Gastrocnemius medialis (tissue), 4 donors: ENCODE results near the gene OSTM1. TPM values are rescaled to one million over a fixed set of nuclear protein-coding genes. Genes with fewer than 3 reads are reported as not detected.
"Not testable (repeated sequence)": the region's sequence is repeated elsewhere in the genome, so short reads cannot be mapped to it uniquely, and the experiment has no call there.

ENCODE experiments used
- ATAC-seq, 2 donors: fragments of 150-250 bp; one replicate each; pipeline ENCODE4 v1.9.1; 2016
- DNase-seq, 2 donors: peaks; one replicate each; pipeline ENCODE4 v3.0.0-alpha.2; 2019
- H3K27ac ChIP-seq, 4 donors: fragments of 200-600 bp; sonication (generic); 1 replicate in 1 of 4; 2 replicates in 3 of 4; pipeline ENCODE4 v1.5.1; 2016 to 2018; ENCODE audit warnings: mild to moderate bottlenecking in 2 of 4, moderate library complexity in 1 of 4
- H3K27me3 ChIP-seq, 3 donors: fragments of 200-600 bp; sonication (generic) in 2 of 3; 1 replicate in 1 of 3; 2 replicates in 2 of 3; pipeline versions ENCODE4 v1.5.1 to v1.6.0; 2016 to 2019; ENCODE audit warnings: mild to moderate bottlenecking in 1 of 3, moderate library complexity in 1 of 3
- H3K36me3 ChIP-seq, 2 donors: fragments of 200-600 bp; sonication (generic) in 1 of 2; one replicate each; pipeline ENCODE4 v1.5.1; 2017 to 2018
- H3K4me1 ChIP-seq, 2 donors: fragments of 200-600 bp; sonication (generic) in 1 of 2; one replicate each; pipeline ENCODE4 v1.5.1; 2016 to 2017; ENCODE audit warnings: mild to moderate bottlenecking in 2 of 2
- H3K4me3 ChIP-seq, 4 donors: fragments of 200-600 bp; sonication (generic) in 3 of 4; 1 replicate in 1 of 4; 2 replicates in 3 of 4; pipeline ENCODE4 v1.5.1; 2016 to 2019; ENCODE audit warnings: mild to moderate bottlenecking in 2 of 4
- H3K9me3 ChIP-seq, 3 donors: fragments of 200-600 bp; sonication (generic) in 2 of 3; 1 replicate in 1 of 3; 2 replicates in 2 of 3; pipeline ENCODE4 v1.5.1; 2016 to 2019
- POLR2A ChIP-seq, 2 donors: fragments of 450-650 bp; IDR thresholded peaks; one replicate each; pipeline ENCODE4 v1.6.1; 2017; ENCODE audit warnings: antibody characterized with exemption in 2 of 2, mild to moderate bottlenecking in 2 of 2, moderate library complexity in 2 of 2
- in situ Hi-C, 4 donors: fragments of 200-750 bp; cut with MboI; loops; one replicate each; pipeline versions ENCODE4 v1.15.0 to v1.8.0; 2017; ENCODE audit warnings: low sequenced_read_pairs in 4 of 4
- intact Hi-C: fragments of 100-400 bp; cut with DNase I; formaldehyde crosslinking; loops from one replicate; pipeline ENCODE4 v1.15.1; 2023; ENCODE audit warnings: low total_unique reads
- total RNA-seq, 4 donors: library from RNA; depleted of rRNA; stranded (reverse); fragments of >200 nt; gene quantifications; one replicate each; pipeline versions ENCODE4 v1.1.0 to v1.2.3, GENCODE V29; 2016
- TF ChIP-seq, protein P1 (sequence below), 5 experiments: fragments of 450-650 bp in 3 of 5; fragments of 200-600 bp in 2 of 5; sonication (generic) in 2 of 5; IDR thresholded peaks in 4 of 5; conservative IDR thresholded peaks in 1 of 5; 1 replicate in 4 of 5; 2 replicates in 1 of 5; pipeline ENCODE4 v1.5.1; 2016 to 2019; ENCODE audit warnings: antibody characterized with exemption in 5 of 5, mild to moderate bottlenecking in 3 of 5, moderate library complexity in 3 of 5

Gene OSTM1
- total RNA-seq, 4 donors from 2014 or later, result 28.3 to 64.3 (median 40.0) TPM

DNA sequence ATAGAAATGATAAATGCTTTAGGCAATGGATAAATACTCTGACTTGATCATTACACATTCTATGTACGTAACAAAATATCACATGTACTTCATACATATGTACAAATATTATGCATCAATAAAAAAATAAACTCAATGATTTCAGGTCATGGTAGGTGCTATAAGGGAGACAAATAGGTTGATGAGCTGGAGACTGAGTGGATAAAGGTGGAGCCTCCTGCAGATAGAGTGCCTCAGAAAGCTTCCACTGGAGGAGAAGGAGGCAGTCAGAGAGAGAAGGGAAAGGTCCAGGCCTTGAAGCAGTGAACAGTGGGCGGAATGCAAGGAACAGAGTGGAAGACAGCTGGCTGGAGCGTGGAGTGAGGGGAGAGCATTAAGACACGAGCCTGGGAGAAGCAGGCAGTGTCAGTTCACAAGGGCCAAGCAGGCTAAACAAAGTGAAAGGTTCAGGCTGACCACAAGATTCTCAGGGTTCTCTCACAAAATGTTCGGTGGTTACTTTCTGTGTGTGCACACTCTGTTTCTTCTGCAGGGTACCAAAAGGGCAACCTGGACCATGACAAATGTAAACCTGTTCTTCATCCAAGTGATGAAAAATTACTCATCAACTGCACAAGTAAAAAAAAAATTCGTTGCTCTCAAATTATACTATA lies 60.6 kb downstream of the OSTM1 start:
- no peak for DNase-seq
- Histone ChIP-seq H3K27me3 (no peaks in the 10 kb centered on the region), H3K4me1 (no peaks in the 10 kb centered on the region), H3K9me3 (no peaks in the 10 kb centered on the region), H3K4me3 (no peak overlapping the region), H3K36me3 (no peaks in the 10 kb centered on the region), H3K27ac (no peak overlapping the region)
- in situ Hi-C loops, result no loop called here
- intact Hi-C loops, result no loop called here
- no peak for ATAC-seq
- no peak for TF ChIP-seq POLR2A (IDR thresholded peaks at IDR 0.05)
- TF ChIP-seq, protein P1, sequence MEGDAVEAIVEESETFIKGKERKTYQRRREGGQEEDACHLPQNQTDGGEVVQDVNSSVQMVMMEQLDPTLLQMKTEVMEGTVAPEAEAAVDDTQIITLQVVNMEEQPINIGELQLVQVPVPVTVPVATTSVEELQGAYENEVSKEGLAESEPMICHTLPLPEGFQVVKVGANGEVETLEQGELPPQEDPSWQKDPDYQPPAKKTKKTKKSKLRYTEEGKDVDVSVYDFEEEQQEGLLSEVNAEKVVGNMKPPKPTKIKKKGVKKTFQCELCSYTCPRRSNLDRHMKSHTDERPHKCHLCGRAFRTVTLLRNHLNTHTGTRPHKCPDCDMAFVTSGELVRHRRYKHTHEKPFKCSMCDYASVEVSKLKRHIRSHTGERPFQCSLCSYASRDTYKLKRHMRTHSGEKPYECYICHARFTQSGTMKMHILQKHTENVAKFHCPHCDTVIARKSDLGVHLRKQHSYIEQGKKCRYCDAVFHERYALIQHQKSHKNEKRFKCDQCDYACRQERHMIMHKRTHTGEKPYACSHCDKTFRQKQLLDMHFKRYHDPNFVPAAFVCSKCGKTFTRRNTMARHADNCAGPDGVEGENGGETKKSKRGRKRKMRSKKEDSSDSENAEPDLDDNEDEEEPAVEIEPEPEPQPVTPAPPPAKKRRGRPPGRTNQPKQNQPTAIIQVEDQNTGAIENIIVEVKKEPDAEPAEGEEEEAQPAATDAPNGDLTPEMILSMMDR (IDR thresholded peaks at IDR 0.05 in 4 of 5, conservative IDR thresholded peaks at IDR 0.05 in 1 of 5), result no peak

DNA sequence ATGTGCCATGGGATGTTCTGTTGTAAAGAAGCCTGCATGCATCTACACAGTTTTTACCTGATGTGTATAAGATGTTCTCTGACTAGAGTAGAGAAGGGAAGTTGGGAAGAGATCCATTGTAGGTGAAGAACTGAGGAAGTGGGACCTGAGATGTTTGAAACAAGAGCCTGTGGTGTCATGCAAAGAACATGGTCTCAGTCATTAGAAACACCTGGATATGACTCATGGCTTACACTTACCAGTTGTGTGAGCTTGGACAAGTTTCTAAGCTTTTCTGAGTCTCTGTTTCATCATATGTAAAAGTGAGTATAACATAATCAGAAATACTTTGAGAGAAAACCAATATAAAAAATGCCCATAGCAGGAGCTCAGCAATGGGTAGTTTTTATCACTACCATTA lies 64.6 kb downstream of the OSTM1 start:
- TF ChIP-seq, protein P1 (IDR thresholded peaks at IDR 0.05 in 4 of 5, conservative IDR thresholded peaks at IDR 0.05 in 1 of 5), result no peak
- no peak for TF ChIP-seq POLR2A (IDR thresholded peaks at IDR 0.05)
- Histone ChIP-seq H3K9me3 (no peaks in the 10 kb centered on the region), H3K36me3 (no peaks in the 10 kb centered on the region), H3K27ac (no peak overlapping the region), H3K4me3 (no peak overlapping the region), H3K27me3 (no peaks in the 10 kb centered on the region), H3K4me1 (no peaks in the 10 kb centered on the region)
- intact Hi-C loops (no loop called here), in situ Hi-C loops (no loop called here)
- ATAC-seq, result no peak
- DNase-seq, result no peak

DNA sequence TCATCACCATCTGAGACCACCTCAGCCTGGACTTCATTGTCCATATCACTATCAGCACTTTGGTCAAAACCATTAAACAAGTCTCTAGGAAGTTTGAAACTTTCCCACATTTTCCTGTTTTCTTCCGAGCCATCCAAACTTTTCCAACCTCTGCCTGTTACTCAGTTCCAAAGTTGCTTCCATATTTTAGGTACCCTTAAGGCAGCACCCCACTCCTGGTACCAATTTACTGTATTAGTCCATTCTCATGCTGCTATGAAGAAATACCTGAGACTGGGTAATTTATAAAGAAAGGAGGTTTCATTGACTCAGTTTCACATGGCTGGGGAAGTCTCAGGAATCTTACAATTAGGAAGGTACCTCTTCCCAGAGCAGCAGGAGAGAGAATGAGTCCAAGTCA lies 65.3 kb downstream of the OSTM1 start:
- intact Hi-C loops, H3K27me3 ChIP-seq, in situ Hi-C loops, H3K27ac ChIP-seq, H3K4me3 ChIP-seq, ATAC-seq, DNase-seq, H3K36me3 ChIP-seq, H3K4me1 ChIP-seq, H3K9me3 ChIP-seq: not testable (repeated sequence)

DNA sequence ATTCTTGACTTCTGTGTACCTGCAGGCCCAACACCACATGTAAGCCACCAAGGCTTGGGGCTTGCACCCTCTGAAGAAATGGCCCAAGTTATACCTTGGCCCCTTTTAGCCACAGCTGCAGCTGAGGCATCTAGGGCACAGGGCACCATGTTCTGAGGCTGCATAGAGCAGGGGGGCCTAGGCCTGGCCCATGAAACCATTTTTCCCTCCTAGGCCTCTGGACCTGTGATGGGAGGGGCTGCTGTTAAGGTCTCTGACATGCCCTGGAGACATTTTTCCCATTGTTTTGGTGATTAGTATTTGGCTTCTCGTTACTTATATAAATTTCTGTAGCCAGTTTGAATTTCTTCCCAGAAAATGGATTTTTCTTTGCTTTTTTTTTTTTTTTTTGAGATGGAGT lies 66.2 kb downstream of the OSTM1 start:
- H3K4me3 ChIP-seq, result no peak overlapping the region
- intact Hi-C loops (no loop called here), in situ Hi-C loops (no loop called here)
- TF ChIP-seq POLR2A (IDR thresholded peaks at IDR 0.05), result no peak
- TF ChIP-seq, protein P1 (IDR thresholded peaks at IDR 0.05 in 4 of 5, conservative IDR thresholded peaks at IDR 0.05 in 1 of 5), result no peak
- no peaks in the 10 kb centered on the region for H3K9me3 ChIP-seq
- H3K27ac ChIP-seq, result no peak overlapping the region
- H3K4me1 ChIP-seq, result no peaks in the 10 kb centered on the region
- no peaks in the 10 kb centered on the region for H3K27me3 ChIP-seq
- H3K36me3 ChIP-seq, result no peaks in the 10 kb centered on the region
- ATAC-seq (no peak), DNase-seq (no peak)

DNA sequence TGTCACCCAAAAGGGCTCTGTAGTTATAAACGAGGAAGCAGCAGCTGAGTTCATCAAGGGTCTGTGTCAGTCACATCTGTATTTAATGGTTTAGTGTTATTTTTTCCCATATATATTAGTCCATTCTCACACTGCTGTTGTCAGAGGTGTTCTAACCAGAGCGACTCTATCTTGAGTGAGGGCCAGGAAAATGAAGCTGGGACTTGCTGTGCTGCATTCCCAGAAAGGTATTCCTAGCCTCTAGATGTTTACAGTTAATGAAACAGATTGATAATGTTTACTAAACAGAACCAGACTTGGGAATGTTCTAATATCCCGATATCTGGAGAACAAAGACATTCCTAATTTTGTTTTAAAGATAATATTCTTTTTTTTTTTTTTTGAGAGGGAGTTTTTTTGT lies 68.6 kb downstream of the OSTM1 start:
- no peak for ATAC-seq
- no peak overlapping the region for H3K4me3 ChIP-seq
- H3K9me3 ChIP-seq, result no peaks in the 10 kb centered on the region
- DNase-seq, result no peak
- H3K4me1 ChIP-seq, result no peaks in the 10 kb centered on the region
- H3K27me3 ChIP-seq, result no peaks in the 10 kb centered on the region
- intact Hi-C loops (no loop called here), in situ Hi-C loops (no loop called here)
- TF ChIP-seq, protein P1 (IDR thresholded peaks at IDR 0.05 in 4 of 5, conservative IDR thresholded peaks at IDR 0.05 in 1 of 5), result no peak
- TF ChIP-seq POLR2A (IDR thresholded peaks at IDR 0.05), result no peak
- no peaks in the 10 kb centered on the region for H3K36me3 ChIP-seq
- H3K27ac ChIP-seq, result no peak overlapping the region
